Measurements from ENCODE around the gene PRELID1.

DNA sequence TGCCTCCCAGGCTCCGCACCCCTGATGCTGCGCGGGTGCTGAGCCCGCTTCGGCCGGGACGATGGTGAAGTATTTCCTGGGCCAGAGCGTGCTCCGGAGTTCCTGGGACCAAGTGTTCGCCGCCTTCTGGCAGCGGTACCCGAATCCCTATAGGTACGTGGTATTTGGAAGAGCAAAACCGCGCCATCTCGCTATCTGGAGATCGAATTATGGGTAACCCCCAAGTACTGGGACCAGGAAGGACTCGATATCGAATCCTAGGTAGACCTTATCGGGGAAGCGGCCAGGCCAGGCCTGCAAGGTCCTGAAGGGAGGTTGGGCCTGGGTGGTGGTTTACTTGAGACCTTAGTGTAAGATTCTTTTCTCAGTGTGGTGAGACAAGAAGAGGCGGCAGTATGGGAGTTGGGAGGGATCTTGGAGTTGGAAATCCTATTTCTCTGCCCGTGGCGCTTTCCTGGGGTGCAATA is 359 bp downstream of the PRELID1 start:
- TF ChIP-seq, protein P1, sequence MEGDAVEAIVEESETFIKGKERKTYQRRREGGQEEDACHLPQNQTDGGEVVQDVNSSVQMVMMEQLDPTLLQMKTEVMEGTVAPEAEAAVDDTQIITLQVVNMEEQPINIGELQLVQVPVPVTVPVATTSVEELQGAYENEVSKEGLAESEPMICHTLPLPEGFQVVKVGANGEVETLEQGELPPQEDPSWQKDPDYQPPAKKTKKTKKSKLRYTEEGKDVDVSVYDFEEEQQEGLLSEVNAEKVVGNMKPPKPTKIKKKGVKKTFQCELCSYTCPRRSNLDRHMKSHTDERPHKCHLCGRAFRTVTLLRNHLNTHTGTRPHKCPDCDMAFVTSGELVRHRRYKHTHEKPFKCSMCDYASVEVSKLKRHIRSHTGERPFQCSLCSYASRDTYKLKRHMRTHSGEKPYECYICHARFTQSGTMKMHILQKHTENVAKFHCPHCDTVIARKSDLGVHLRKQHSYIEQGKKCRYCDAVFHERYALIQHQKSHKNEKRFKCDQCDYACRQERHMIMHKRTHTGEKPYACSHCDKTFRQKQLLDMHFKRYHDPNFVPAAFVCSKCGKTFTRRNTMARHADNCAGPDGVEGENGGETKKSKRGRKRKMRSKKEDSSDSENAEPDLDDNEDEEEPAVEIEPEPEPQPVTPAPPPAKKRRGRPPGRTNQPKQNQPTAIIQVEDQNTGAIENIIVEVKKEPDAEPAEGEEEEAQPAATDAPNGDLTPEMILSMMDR (IDR thresholded peaks at IDR 0.05), result no peak
- no peak for TF ChIP-seq POLR2AphosphoS5 (IDR thresholded peaks at IDR 0.05)

Measured in transverse colon (tissue), 4 donors.